NCI-H226 (cell line): ENCODE measurements around the gene NCCRP1.

Source experiments
- DNase-seq: peaks from one replicate; pipeline ENCODE4 v3.0.0-alpha.2; 2015

NCCRP1 gene

DNA sequence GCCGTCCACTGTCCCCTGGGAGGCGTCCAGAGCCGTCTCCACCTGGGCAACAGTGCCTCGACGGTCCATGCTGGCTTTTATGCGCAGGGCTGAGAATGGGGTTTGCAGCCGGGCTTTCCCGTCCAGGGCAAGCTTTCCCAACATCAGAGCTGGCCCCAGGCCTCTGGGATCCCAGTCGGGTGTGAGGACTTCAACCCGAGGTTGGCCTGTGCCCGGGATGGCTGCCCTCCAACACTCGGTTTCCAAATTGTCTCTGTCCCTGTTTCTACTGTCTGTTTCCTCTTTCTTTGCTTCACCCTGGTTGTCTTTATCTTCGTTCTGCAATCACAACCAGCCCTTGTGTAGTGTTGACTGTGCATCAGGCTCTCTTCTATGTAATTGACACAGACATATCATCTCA lies 52.0 kb downstream of the NCCRP1 start, which contains the start of gene IFNL4:
Gene IFNL4 (minus strand): TSS at position 51 of the 400 bp plus-strand sequence.
- DNase-seq, result no peak

GRCh38 chr19:39251081-39251480 lies 54.3 kb downstream of the NCCRP1 start:
- no peak for DNase-seq
